ENCODE results near the gene PRR14. TPM values are rescaled to one million over a fixed set of nuclear protein-coding genes. Genes with fewer than 3 reads are reported as not detected.

PRR14 gene
- total and polyA plus RNA-seq, 2 experiments from 2014 or later, result 6.6 to 18.7 TPM

GRCh38 chr16:30603945-30604315, 46.8 kb upstream of the PRR14 start:
- TF ChIP-seq EZH2phosphoT487 (IDR thresholded peaks at IDR 0.05; ENCODE audit: low read depth, severe bottlenecking, unreplicated experiment), result no peak
- no peak for TF ChIP-seq EZH2 (IDR thresholded peaks at IDR 0.05; ENCODE audit: borderline replicate concordance)
- TF ChIP-seq CTCF (IDR thresholded peaks at IDR 0.05; ENCODE audit: poor library complexity), result no peak
- Histone ChIP-seq H3K36me3 (replicated peaks; ENCODE audit: insufficient read depth, low read depth) (no peaks in the 10 kb centered on the region), H4K20me1 (ENCODE audit: insufficient read depth, poor library complexity, severe bottlenecking) (no peaks in the 10 kb centered on the region), H3K79me2 (peaks cover 18% of the 10 kb centered on the region), H3K9me2 (replicated peaks; ENCODE audit: insufficient read depth) (no peaks in the 10 kb centered on the region), H3K4me2 (no peak overlapping the region), H3K27me3 (no peaks in the 10 kb centered on the region), H3K4me1 (ENCODE audit: insufficient read depth) (peaks cover 3% of the 10 kb centered on the region), H2AFZ (no peak overlapping the region), H3K27ac (no peak overlapping the region), H3K4me3 (no peak overlapping the region), H3K9me3 (ENCODE audit: low read depth) (no peaks in the 10 kb centered on the region)
- WGBS (ENCODE audit: low lambda C conversion rate, missing lambda C conversion rate), result 87% methylated on average over 7 of the region's 7 CpGs
- peak; percentile 28 for DNase-seq (ENCODE audit: low spot score)

GRCh38 chr16:30604316-30604947, 46.3 kb upstream of the PRR14 start:
- Histone ChIP-seq H3K9me2 (replicated peaks; ENCODE audit: insufficient read depth) (no peaks in the 10 kb centered on the region), H3K36me3 (replicated peaks; ENCODE audit: insufficient read depth, low read depth) (no peaks in the 10 kb centered on the region)
- WGBS (ENCODE audit: low lambda C conversion rate, missing lambda C conversion rate), result 97% methylated on average over 49 of the region's 49 CpGs

GRCh38 chr16:30605158-30605557, 45.6 kb upstream of the PRR14 start:
- no peak overlapping the region for H2AFZ ChIP-seq

More at GRCh38 chr16:30604316-30604947, 46.3 kb upstream of the PRR14 start:
- no peak overlapping the region for H2AFZ ChIP-seq
- H3K4me2 ChIP-seq, result no peak overlapping the region
- H3K79me2 ChIP-seq, result peaks cover 23% of the 10 kb centered on the region
- no peak overlapping the region for H3K27ac ChIP-seq
- H3K4me3 ChIP-seq, result no peak overlapping the region
- no peaks in the 10 kb centered on the region for H4K20me1 ChIP-seq (ENCODE audit: insufficient read depth, poor library complexity, severe bottlenecking)
- peaks cover 4% of the 10 kb centered on the region for H3K4me1 ChIP-seq (ENCODE audit: insufficient read depth)
- DNase-seq (ENCODE audit: low spot score), result no peak
- H3K9me3 ChIP-seq (ENCODE audit: low read depth), result no peaks in the 10 kb centered on the region
- H3K27me3 ChIP-seq, result no peaks in the 10 kb centered on the region
- TF ChIP-seq EZH2 (IDR thresholded peaks at IDR 0.05; ENCODE audit: borderline replicate concordance) (no peak), CTCF (IDR thresholded peaks at IDR 0.05; ENCODE audit: poor library complexity) (no peak), EZH2phosphoT487 (IDR thresholded peaks at IDR 0.05; ENCODE audit: low read depth, severe bottlenecking, unreplicated experiment) (no peak)

More at GRCh38 chr16:30605158-30605557, 45.6 kb upstream of the PRR14 start:
- Histone ChIP-seq H3K9me3 (ENCODE audit: low read depth) (no peaks in the 10 kb centered on the region), H3K79me2 (peaks cover 23% of the 10 kb centered on the region), H3K27ac (no peak overlapping the region), H3K4me2 (no peak overlapping the region), H3K36me3 (replicated peaks; ENCODE audit: insufficient read depth, low read depth) (no peaks in the 10 kb centered on the region), H3K9me2 (replicated peaks; ENCODE audit: insufficient read depth) (no peaks in the 10 kb centered on the region), H3K4me1 (ENCODE audit: insufficient read depth) (peaks cover 4% of the 10 kb centered on the region), H3K27me3 (no peaks in the 10 kb centered on the region), H4K20me1 (ENCODE audit: insufficient read depth, poor library complexity, severe bottlenecking) (no peaks in the 10 kb centered on the region), H3K4me3 (no peak overlapping the region)
- WGBS (ENCODE audit: low lambda C conversion rate, missing lambda C conversion rate), result 96% methylated on average over 15 of the region's 15 CpGs
- TF ChIP-seq EZH2phosphoT487 (IDR thresholded peaks at IDR 0.05; ENCODE audit: low read depth, severe bottlenecking, unreplicated experiment), result no peak
- TF ChIP-seq CTCF (IDR thresholded peaks at IDR 0.05; ENCODE audit: poor library complexity), result no peak
- TF ChIP-seq EZH2 (IDR thresholded peaks at IDR 0.05; ENCODE audit: borderline replicate concordance), result no peak
- no peak for DNase-seq (ENCODE audit: low spot score)
